ENCODE data around the gene MME. TPM values are rescaled to one million over a fixed set of nuclear protein-coding genes. Genes with fewer than 3 reads are reported as not detected.

The MME gene
- total and polyA plus RNA-seq, 2 of the 4 experiments (the other 2 are of a cell fraction): 11.7 to 22.8 TPM

DNA sequence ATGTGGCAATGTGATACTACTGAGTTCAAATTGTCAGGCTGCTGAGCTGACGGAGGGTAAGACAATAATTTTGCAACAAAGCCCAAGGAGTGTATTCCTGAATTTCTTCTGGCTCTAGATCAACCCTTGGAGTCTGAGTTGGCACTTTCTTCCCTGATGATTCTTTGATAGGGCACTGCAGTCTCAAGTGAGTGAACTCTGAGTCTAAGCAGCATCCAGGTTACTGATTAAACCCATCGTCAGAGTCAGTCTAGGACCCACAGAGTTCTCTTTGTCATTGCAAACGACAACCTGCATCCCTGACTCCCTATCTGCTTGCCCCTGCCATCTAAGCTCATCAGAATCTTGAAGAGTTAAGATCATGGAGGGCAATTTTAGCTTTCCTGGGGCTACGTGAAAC, 58.6 kb downstream of the MME start:
- no peaks in the 10 kb centered on the region for H3K9me3 ChIP-seq (ENCODE audit: control insufficient read depth, insufficient read depth, low read length)
- DNase-seq: no peak
- in situ Hi-C loops (cut with MboI; ENCODE audit: low sequenced_read_pairs): no loop called here
- 100% methylated on average over 1 of the region's 4 CpGs; no CpG with 5 or more reads in 1 of the 2 experiments for WGBS, 2 experiments (ENCODE audit: extremely low coverage in 2 of 2, insufficient read length in 1 of 2)
- H4K91ac ChIP-seq (ENCODE audit: insufficient read depth, low read depth, low read length): no peak overlapping the region
- no peaks in the 10 kb centered on the region for H3K4me1 ChIP-seq (ENCODE audit: control insufficient read depth, insufficient read depth, low read length)
- H2BK20ac ChIP-seq (ENCODE audit: low read depth, low read length): no peak overlapping the region
- no peak overlapping the region for H3K18ac ChIP-seq (ENCODE audit: low read depth, low read length)
- H3K4me2 ChIP-seq (ENCODE audit: low read depth, low read length): no peak overlapping the region
- no peak overlapping the region for H2BK15ac ChIP-seq (ENCODE audit: low read depth, low read length)
- H3K14ac ChIP-seq (replicated peaks; ENCODE audit: low read depth, low read length): no peak overlapping the region
- no peak overlapping the region for H3K4ac ChIP-seq (ENCODE audit: low read depth, low read length)
- H2BK120ac ChIP-seq (ENCODE audit: low read depth, low read length): no peak overlapping the region
- no peak overlapping the region for H2AK9ac ChIP-seq (replicated peaks; ENCODE audit: low read depth, low read length, poor library complexity)
- CTCF ChIA-PET: interaction anchor here (0.8 kb wide), 1 partner anchor 13 kb away, joined by 3 read pairs; no protein-coding TSS in a partner anchor
- POLR2A ChIA-PET (ENCODE audit: unreplicated experiment): no interaction called here
- TF ChIP-seq NFE2L2 (IDR thresholded peaks at IDR 0.05; ENCODE audit: low read depth, low read length): no peak
- TF ChIP-seq, protein P1, sequence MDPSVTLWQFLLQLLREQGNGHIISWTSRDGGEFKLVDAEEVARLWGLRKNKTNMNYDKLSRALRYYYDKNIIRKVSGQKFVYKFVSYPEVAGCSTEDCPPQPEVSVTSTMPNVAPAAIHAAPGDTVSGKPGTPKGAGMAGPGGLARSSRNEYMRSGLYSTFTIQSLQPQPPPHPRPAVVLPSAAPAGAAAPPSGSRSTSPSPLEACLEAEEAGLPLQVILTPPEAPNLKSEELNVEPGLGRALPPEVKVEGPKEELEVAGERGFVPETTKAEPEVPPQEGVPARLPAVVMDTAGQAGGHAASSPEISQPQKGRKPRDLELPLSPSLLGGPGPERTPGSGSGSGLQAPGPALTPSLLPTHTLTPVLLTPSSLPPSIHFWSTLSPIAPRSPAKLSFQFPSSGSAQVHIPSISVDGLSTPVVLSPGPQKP (IDR thresholded peaks at IDR 0.05; ENCODE audit: borderline replicate concordance, low read depth, low read length): no peak
- TF ChIP-seq, protein P2, sequence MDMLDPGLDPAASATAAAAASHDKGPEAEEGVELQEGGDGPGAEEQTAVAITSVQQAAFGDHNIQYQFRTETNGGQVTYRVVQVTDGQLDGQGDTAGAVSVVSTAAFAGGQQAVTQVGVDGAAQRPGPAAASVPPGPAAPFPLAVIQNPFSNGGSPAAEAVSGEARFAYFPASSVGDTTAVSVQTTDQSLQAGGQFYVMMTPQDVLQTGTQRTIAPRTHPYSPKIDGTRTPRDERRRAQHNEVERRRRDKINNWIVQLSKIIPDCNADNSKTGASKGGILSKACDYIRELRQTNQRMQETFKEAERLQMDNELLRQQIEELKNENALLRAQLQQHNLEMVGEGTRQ (IDR thresholded peaks at IDR 0.05; ENCODE audit: low read depth, low read length): no peak
- no peak overlapping the region for H4K8ac ChIP-seq (ENCODE audit: low read depth in 2 of 2, low read length in 2 of 2)
- H2AK5ac ChIP-seq (ENCODE audit: low read depth, low read length): no peak overlapping the region
- no peak overlapping the region for H3K56ac ChIP-seq (ENCODE audit: extremely low read depth, insufficient read depth, low read length)
- dilution Hi-C loops (cut with HindIII; ENCODE audit: low sequenced_read_pairs, unreplicated experiment): no loop called here
- no peak overlapping the region for H4K5ac ChIP-seq (ENCODE audit: low read depth, low read length)
- no peak overlapping the region for H2BK5ac ChIP-seq (ENCODE audit: low read depth, low read length, poor library complexity, severe bottlenecking)
- no peak overlapping the region for H3K27ac ChIP-seq (ENCODE audit: insufficient read depth, low read length)
- H3K9me1 ChIP-seq (ENCODE audit: insufficient read depth, low read length): no peaks in the 10 kb centered on the region
- H4K20me1 ChIP-seq (ENCODE audit: insufficient read depth, low read length): no peaks in the 10 kb centered on the region
- BruUV-seq (replicated peaks): no TSS peak
- H2AFZ ChIP-seq (replicated peaks; ENCODE audit: low read length, poor library complexity): no peak overlapping the region
- no peak overlapping the region for H3K23ac ChIP-seq (ENCODE audit: low read depth, low read length)
- no peak overlapping the region for H3K4me3 ChIP-seq (ENCODE audit: insufficient read depth, low read depth, low read length)
- no peak for ATAC-seq (ENCODE audit: low read depth)
- no peak overlapping the region for H3K9ac ChIP-seq (ENCODE audit: low read depth, low read length)
- H3K79me1 ChIP-seq (ENCODE audit: low read depth in 1 of 2, low read length in 2 of 2): no peaks in the 10 kb centered on the region
- no peaks in the 10 kb centered on the region for H3K36me3 ChIP-seq (ENCODE audit: control insufficient read depth, insufficient read depth, low read length)
- intact Hi-C loops (cut with micrococcal nuclease): no loop called here
- no peaks in the 10 kb centered on the region for H3K27me3 ChIP-seq (ENCODE audit: control insufficient read depth, insufficient read depth, low read length)
